ENCODE measurements around the gene SULT1C2. TPM values are rescaled to one million over a fixed set of nuclear protein-coding genes. Genes with fewer than 3 reads are reported as not detected.

The SULT1C2 gene
- total and polyA plus RNA-seq, 4 donors = 0.07 to 8.9 (median 0.62) TPM

DNA sequence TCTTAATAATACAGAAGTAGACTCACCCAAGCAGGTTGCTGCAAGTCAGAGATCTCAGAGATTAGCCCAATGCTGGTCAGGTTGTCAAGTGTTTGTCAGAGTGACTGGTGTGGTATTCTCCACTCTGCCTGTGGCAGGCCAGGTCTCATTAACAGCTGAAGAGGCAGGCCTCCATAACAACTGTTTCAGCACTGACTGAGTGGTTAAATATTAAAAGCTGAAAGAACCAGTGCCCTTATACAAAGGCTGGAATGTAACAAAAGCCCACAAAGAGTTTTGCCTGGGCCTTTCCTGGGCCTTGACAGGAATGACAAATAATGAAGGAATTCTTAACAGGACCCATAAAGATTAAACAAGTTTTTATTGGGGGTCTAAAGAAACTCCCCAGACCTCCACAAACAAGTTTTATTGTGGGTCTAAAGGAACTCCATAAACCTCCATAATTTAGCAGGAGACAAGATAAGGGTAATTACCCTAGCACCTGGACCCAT lies 26.8 kb downstream of the SULT1C2 start:
- DNase-seq (ENCODE audit: low spot score) = no peak
- H3K4me3 ChIP-seq (ENCODE audit: low read depth in 1 of 3, low read length in 3 of 3) = no peak overlapping the region
- no peak for TF ChIP-seq FOXA2 (IDR thresholded peaks at IDR 0.05)
- TF ChIP-seq, protein P1, sequence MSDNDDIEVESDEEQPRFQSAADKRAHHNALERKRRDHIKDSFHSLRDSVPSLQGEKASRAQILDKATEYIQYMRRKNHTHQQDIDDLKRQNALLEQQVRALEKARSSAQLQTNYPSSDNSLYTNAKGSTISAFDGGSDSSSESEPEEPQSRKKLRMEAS (IDR thresholded peaks at IDR 0.05) = no peak
- TF ChIP-seq JUND (IDR thresholded peaks at IDR 0.05) = no peak
- no peak for TF ChIP-seq HNF4G (IDR thresholded peaks at IDR 0.05)
- TF ChIP-seq HNF4A (conservative IDR thresholded peaks at IDR 0.05) = no peak
- TF ChIP-seq, protein P2, sequence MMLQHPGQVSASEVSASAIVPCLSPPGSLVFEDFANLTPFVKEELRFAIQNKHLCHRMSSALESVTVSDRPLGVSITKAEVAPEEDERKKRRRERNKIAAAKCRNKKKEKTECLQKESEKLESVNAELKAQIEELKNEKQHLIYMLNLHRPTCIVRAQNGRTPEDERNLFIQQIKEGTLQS (IDR thresholded peaks at IDR 0.05) = no peak
- TF ChIP-seq EGR1 (IDR thresholded peaks at IDR 0.05; ENCODE audit: low read depth in 2 of 2) = no peak
- TF ChIP-seq YY1 (IDR thresholded peaks at IDR 0.05) = no peak
- no peaks in the 10 kb centered on the region for H3K9me3 ChIP-seq (ENCODE audit: control insufficient read depth in 4 of 4, low read length in 3 of 4)
- H3K36me3 ChIP-seq (ENCODE audit: control insufficient read depth in 4 of 4, insufficient read depth in 3 of 4, low read depth in 1 of 4, low read length in 3 of 4) = no peaks in the 10 kb centered on the region
- H3K27me3 ChIP-seq (ENCODE audit: control insufficient read depth in 4 of 4, insufficient read depth in 4 of 4, low read length in 3 of 4) = no peaks in the 10 kb centered on the region
- no peak overlapping the region for H3K9ac ChIP-seq (ENCODE audit: low read depth in 1 of 2, low read length in 2 of 2)
- no peaks in the 10 kb centered on the region for H3K4me1 ChIP-seq (ENCODE audit: control insufficient read depth in 4 of 4, insufficient read depth in 4 of 4, low read length in 3 of 4)
- H3K27ac ChIP-seq (ENCODE audit: low read depth in 1 of 2, low read length in 2 of 2) = no peak overlapping the region

DNA sequence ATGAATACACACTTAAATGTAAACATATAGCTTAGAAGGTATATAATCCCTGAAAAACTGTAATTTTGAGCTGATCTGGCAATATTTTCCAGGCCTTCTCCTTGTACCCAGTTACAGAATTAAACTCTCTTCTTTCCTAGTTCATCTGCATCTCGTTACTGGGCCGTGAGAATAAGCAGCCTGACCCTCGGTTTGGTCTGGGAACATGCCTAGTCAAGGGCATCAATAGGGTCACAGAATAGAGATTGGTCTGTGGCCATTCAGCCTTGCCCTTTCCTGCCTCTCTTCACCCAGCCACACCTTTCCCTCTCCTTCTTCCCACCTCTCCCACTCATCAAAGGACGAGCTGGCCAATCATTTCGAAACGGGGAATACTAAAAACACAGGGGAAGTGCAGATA lies 27.3 kb downstream of the SULT1C2 start:
- no peaks in the 10 kb centered on the region for H3K27me3 ChIP-seq (ENCODE audit: control insufficient read depth in 4 of 4, insufficient read depth in 4 of 4, low read length in 3 of 4)
- WGBS = 77% methylated on average over 6 of the region's 6 CpGs
- TF ChIP-seq, protein P3, sequence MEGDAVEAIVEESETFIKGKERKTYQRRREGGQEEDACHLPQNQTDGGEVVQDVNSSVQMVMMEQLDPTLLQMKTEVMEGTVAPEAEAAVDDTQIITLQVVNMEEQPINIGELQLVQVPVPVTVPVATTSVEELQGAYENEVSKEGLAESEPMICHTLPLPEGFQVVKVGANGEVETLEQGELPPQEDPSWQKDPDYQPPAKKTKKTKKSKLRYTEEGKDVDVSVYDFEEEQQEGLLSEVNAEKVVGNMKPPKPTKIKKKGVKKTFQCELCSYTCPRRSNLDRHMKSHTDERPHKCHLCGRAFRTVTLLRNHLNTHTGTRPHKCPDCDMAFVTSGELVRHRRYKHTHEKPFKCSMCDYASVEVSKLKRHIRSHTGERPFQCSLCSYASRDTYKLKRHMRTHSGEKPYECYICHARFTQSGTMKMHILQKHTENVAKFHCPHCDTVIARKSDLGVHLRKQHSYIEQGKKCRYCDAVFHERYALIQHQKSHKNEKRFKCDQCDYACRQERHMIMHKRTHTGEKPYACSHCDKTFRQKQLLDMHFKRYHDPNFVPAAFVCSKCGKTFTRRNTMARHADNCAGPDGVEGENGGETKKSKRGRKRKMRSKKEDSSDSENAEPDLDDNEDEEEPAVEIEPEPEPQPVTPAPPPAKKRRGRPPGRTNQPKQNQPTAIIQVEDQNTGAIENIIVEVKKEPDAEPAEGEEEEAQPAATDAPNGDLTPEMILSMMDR (IDR thresholded peaks at IDR 0.05; ENCODE audit: low read depth, low read length, missing input control) = no peak
- TF ChIP-seq SP1 (IDR thresholded peaks at IDR 0.05) = no peak
- no peak for TF ChIP-seq JUND (IDR thresholded peaks at IDR 0.05)
- TF ChIP-seq, protein P2 (IDR thresholded peaks at IDR 0.05) = no peak
- no peak for TF ChIP-seq HNF4G (IDR thresholded peaks at IDR 0.05)
- no peak for TF ChIP-seq RAD21 (IDR thresholded peaks at IDR 0.05)
- no peak for TF ChIP-seq RXRA (IDR thresholded peaks at IDR 0.05)
- TF ChIP-seq FOXA1 (IDR thresholded peaks at IDR 0.05) = no peak
- TF ChIP-seq, protein P4, sequence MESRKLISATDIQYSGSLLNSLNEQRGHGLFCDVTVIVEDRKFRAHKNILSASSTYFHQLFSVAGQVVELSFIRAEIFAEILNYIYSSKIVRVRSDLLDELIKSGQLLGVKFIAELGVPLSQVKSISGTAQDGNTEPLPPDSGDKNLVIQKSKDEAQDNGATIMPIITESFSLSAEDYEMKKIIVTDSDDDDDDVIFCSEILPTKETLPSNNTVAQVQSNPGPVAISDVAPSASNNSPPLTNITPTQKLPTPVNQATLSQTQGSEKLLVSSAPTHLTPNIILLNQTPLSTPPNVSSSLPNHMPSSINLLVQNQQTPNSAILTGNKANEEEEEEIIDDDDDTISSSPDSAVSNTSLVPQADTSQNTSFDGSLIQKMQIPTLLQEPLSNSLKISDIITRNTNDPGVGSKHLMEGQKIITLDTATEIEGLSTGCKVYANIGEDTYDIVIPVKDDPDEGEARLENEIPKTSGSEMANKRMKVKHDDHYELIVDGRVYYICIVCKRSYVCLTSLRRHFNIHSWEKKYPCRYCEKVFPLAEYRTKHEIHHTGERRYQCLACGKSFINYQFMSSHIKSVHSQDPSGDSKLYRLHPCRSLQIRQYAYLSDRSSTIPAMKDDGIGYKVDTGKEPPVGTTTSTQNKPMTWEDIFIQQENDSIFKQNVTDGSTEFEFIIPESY (IDR thresholded peaks at IDR 0.05) = no peak
- no peak for TF ChIP-seq TAF1 (conservative IDR thresholded peaks at IDR 0.05)
- no peak for TF ChIP-seq FOXA2 (IDR thresholded peaks at IDR 0.05)
- no peak for TF ChIP-seq EGR1 (IDR thresholded peaks at IDR 0.05; ENCODE audit: low read depth in 2 of 2)
- no peak for TF ChIP-seq NR2F2 (IDR thresholded peaks at IDR 0.05)
- no peak for TF ChIP-seq YY1 (IDR thresholded peaks at IDR 0.05)
- TF ChIP-seq, protein P1 (IDR thresholded peaks at IDR 0.05) = no peak
- TF ChIP-seq, protein P5, sequence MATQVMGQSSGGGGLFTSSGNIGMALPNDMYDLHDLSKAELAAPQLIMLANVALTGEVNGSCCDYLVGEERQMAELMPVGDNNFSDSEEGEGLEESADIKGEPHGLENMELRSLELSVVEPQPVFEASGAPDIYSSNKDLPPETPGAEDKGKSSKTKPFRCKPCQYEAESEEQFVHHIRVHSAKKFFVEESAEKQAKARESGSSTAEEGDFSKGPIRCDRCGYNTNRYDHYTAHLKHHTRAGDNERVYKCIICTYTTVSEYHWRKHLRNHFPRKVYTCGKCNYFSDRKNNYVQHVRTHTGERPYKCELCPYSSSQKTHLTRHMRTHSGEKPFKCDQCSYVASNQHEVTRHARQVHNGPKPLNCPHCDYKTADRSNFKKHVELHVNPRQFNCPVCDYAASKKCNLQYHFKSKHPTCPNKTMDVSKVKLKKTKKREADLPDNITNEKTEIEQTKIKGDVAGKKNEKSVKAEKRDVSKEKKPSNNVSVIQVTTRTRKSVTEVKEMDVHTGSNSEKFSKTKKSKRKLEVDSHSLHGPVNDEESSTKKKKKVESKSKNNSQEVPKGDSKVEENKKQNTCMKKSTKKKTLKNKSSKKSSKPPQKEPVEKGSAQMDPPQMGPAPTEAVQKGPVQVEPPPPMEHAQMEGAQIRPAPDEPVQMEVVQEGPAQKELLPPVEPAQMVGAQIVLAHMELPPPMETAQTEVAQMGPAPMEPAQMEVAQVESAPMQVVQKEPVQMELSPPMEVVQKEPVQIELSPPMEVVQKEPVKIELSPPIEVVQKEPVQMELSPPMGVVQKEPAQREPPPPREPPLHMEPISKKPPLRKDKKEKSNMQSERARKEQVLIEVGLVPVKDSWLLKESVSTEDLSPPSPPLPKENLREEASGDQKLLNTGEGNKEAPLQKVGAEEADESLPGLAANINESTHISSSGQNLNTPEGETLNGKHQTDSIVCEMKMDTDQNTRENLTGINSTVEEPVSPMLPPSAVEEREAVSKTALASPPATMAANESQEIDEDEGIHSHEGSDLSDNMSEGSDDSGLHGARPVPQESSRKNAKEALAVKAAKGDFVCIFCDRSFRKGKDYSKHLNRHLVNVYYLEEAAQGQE (IDR thresholded peaks at IDR 0.05) = no peak
- TF ChIP-seq HNF4A (conservative IDR thresholded peaks at IDR 0.05) = no peak
- no peaks in the 10 kb centered on the region for H3K9me3 ChIP-seq (ENCODE audit: control insufficient read depth in 4 of 4, low read length in 3 of 4)
- no peak overlapping the region for H3K27ac ChIP-seq (ENCODE audit: low read depth in 1 of 2, low read length in 2 of 2)
- no peak overlapping the region for H3K9ac ChIP-seq (ENCODE audit: low read depth in 1 of 2, low read length in 2 of 2)
- no peaks in the 10 kb centered on the region for H3K4me1 ChIP-seq (ENCODE audit: control insufficient read depth in 4 of 4, insufficient read depth in 4 of 4, low read length in 3 of 4)
- H3K4me3 ChIP-seq (ENCODE audit: low read depth in 1 of 3, low read length in 3 of 3) = no peak overlapping the region
- no peak for DNase-seq (ENCODE audit: low spot score)
- H3K36me3 ChIP-seq (ENCODE audit: control insufficient read depth in 4 of 4, insufficient read depth in 3 of 4, low read depth in 1 of 4, low read length in 3 of 4) = no peaks in the 10 kb centered on the region
